ENCODE data around the gene TBX1.
A peak's percentile ranks its signal among the peaks of the same experiment; 100 is the strongest.

TBX1 gene

DNA sequence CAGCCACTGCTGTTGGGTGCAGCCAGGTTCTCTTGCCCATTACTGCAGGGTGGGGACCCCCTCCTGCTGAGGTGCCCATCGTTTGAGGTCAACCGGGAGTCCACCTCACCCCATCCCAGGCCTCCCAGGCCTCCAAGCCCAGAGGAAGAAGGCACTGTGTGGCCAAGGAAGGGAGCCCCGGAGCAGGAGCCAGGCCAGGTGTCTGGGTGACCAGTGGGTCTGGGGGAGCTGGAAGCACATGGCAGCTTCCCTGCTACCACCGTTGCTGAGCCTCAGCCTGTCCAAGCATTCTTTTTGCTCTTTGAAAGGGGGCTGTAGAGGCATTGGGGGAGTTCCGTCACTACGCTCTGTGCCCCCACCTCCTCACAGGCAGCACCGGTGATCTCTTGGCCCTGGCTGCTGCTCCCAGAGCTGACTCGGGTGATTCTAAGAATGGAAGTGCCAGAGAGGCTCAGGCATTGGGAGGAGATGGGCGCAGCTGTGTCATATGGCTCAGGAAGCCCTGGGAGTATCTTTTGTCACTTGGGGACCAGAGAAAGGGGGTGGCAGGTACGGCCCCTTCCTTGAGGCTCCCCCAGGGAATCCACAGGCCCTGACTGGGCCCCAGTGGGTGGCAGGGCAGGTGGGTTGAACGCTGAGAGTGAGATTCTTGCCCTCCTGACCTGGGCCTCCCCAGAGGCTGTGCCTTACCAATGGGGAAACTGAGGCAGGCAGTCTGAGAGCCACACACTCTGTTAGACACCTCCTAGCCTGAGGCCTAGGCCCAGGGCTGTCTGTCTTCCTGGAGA, 44.3 kb upstream of the TBX1 start:
- TF ChIP-seq, protein P1, sequence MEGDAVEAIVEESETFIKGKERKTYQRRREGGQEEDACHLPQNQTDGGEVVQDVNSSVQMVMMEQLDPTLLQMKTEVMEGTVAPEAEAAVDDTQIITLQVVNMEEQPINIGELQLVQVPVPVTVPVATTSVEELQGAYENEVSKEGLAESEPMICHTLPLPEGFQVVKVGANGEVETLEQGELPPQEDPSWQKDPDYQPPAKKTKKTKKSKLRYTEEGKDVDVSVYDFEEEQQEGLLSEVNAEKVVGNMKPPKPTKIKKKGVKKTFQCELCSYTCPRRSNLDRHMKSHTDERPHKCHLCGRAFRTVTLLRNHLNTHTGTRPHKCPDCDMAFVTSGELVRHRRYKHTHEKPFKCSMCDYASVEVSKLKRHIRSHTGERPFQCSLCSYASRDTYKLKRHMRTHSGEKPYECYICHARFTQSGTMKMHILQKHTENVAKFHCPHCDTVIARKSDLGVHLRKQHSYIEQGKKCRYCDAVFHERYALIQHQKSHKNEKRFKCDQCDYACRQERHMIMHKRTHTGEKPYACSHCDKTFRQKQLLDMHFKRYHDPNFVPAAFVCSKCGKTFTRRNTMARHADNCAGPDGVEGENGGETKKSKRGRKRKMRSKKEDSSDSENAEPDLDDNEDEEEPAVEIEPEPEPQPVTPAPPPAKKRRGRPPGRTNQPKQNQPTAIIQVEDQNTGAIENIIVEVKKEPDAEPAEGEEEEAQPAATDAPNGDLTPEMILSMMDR (IDR thresholded peaks at IDR 0.05; ENCODE audit: unreplicated experiment in 3 of 3) = no peak
- H3K27me3 Mint-ChIP-seq (ENCODE audit: low read depth) = peaks cover 35% of the 10 kb centered on the region
- peaks cover 20% of the 10 kb centered on the region for H3K36me3 Mint-ChIP-seq (ENCODE audit: low read depth)
- H3K27ac Mint-ChIP-seq = no peak overlapping the region
- H3K4me3 Mint-ChIP-seq = peak overlapping the region; percentile 63 to 77 (median 75)
- H3K9me3 Mint-ChIP-seq = no peaks in the 10 kb centered on the region
- H3K4me1 Mint-ChIP-seq = peaks cover 28% of the 10 kb centered on the region

- Mint-ChIP-seq H3K9me3 (no peaks in the 10 kb centered on the region), H3K4me3 (peak overlapping the region; percentile 26 to 77 (median 43)), H3K36me3 (ENCODE audit: low read depth) (peaks cover 22% of the 10 kb centered on the region), H3K27ac (no peak overlapping the region), H3K4me1 (peaks cover 28% of the 10 kb centered on the region), H3K27me3 (ENCODE audit: low read depth) (peaks cover 38% of the 10 kb centered on the region)
- TF ChIP-seq, protein P1 (IDR thresholded peaks at IDR 0.05; ENCODE audit: unreplicated experiment in 3 of 3) = no peak
Observed at GRCh38 chr22:19716829-19717105, 43.8 kb upstream of the TBX1 start.

- Mint-ChIP-seq H3K36me3 (ENCODE audit: low read depth) (peaks cover 22% of the 10 kb centered on the region), H3K4me1 (peaks cover 28% of the 10 kb centered on the region), H3K4me3 (peak overlapping the region; percentile 78 to 95 (median 85)), H3K27ac (no peak overlapping the region), H3K27me3 (ENCODE audit: low read depth) (peaks cover 36% of the 10 kb centered on the region), H3K9me3 (no peaks in the 10 kb centered on the region)
- TF ChIP-seq, protein P1 (IDR thresholded peaks at IDR 0.05; ENCODE audit: unreplicated experiment in 3 of 3) = no peak
Observed at GRCh38 chr22:19717181-19717580, 43.4 kb upstream of the TBX1 start.

- Mint-ChIP-seq H3K27ac (peak overlapping the region in 2 of 3 experiments; percentile 53 to 59), H3K9me3 (no peaks in the 10 kb centered on the region), H3K4me1 (peaks cover 29% of the 10 kb centered on the region), H3K27me3 (ENCODE audit: low read depth) (peaks cover 40% of the 10 kb centered on the region), H3K4me3 (peak overlapping the region; percentile 78 to 95 (median 85)), H3K36me3 (ENCODE audit: low read depth) (peaks cover 22% of the 10 kb centered on the region)
- TF ChIP-seq, protein P1 (IDR thresholded peaks at IDR 0.05; ENCODE audit: unreplicated experiment in 3 of 3) = peak; percentile 98 to 99 (median 99)
Observed at GRCh38 chr22:19717691-19718455, 42.7 kb upstream of the TBX1 start.

DNA sequence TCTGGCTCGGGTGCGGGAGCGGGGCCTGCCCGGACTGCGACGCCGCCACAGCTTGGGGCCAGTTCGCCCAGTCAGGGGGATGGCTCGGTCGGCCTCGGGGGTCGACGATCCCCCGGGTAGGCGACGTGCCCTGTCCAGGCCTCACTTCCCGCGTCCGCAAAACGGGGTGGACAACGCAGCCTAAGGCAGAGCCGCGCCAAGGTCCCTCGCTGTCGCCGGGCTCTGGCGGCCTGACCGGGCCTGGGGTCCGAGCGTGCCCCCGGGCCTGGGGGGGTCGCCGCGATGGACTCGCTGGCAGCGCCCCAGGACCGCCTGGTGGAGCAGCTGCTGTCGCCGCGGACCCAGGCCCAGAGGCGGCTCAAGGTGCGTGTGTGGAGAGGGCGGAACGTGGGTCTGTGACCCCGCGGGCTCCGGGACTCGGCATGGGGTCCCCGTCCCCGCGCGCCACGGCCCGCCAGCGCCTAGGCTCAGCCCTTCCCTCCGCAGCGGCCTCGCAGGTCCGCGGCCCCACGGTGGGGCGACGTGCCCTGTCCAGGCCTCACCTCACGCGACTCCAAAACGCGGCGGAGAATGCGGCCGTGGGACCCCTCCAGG, 42.0 kb upstream of the TBX1 start:
- Mint-ChIP-seq H3K27me3 (ENCODE audit: low read depth) (peaks cover 46% of the 10 kb centered on the region), H3K9me3 (no peaks in the 10 kb centered on the region), H3K4me1 (peaks cover 33% of the 10 kb centered on the region), H3K4me3 (peak overlapping the region in 2 of 3 experiments; percentile 52 to 60), H3K36me3 (ENCODE audit: low read depth) (peaks cover 22% of the 10 kb centered on the region), H3K27ac (no peak overlapping the region)
- TF ChIP-seq, protein P1 (IDR thresholded peaks at IDR 0.05; ENCODE audit: unreplicated experiment in 3 of 3) = no peak
